ENCODE results near the gene LZTR1.

The LZTR1 gene

DNA sequence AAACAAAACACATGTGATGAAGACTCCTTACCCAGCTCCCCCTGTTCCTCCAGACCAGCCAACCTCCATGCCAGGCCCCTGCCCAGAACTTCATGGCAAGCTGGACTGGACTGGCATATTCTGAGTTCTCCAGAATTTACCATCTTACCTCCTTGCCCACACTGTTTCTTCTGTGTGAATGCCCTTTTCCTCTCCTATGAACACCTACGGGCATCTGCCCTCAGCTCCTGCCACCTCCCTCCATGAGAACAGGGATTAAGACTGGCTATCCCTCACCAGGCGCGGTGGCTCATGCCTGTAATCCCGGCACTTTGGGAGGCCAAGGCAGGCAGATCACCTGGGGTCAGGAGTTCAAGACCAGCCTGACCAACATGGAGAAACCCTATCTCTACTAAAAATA lies 21.5 kb upstream of the LZTR1 start:
- H3K27me3 ChIP-seq (ENCODE audit: control insufficient read depth, insufficient read depth, low read length): peaks cover 45% of the 10 kb centered on the region
- no peak overlapping the region for H3K9ac ChIP-seq (ENCODE audit: low read depth, low read length)
- no peaks in the 10 kb centered on the region for H3K9me3 ChIP-seq (ENCODE audit: control insufficient read depth, insufficient read depth, low read length)
- 0 out of 2 replicates have a peak, but pooled peaks cover 6% of the 10 kb centered on the region for H3K4me1 ChIP-seq (ENCODE audit: control insufficient read depth, insufficient read depth, low read length)
- H3K4me3 ChIP-seq (ENCODE audit: low read depth, low read length): no peak overlapping the region
- H3K36me3 ChIP-seq (ENCODE audit: control insufficient read depth, insufficient read depth, low read length): no peaks in the 10 kb centered on the region
- H3K27ac ChIP-seq (ENCODE audit: low read depth, low read length): no peak overlapping the region

GRCh38 chr22:20962491-20962945 lies 19.6 kb upstream of the LZTR1 start:
- H3K9ac ChIP-seq (ENCODE audit: low read depth, low read length): no peak overlapping the region
- peaks cover 55% of the 10 kb centered on the region for H3K27me3 ChIP-seq (ENCODE audit: control insufficient read depth, insufficient read depth, low read length)
- H3K4me3 ChIP-seq (ENCODE audit: low read depth, low read length): no peak overlapping the region

GRCh38 chr22:20963201-20964052 lies 18.7 kb upstream of the LZTR1 start:
- Histone ChIP-seq H3K9me3 (ENCODE audit: control insufficient read depth, insufficient read depth, low read length) (no peaks in the 10 kb centered on the region), H3K36me3 (ENCODE audit: control insufficient read depth, insufficient read depth, low read length) (no peaks in the 10 kb centered on the region), H3K4me1 (ENCODE audit: control insufficient read depth, insufficient read depth, low read length) (peaks cover 9% of the 10 kb centered on the region; the same call in 1 of the 2 replicates), H3K27ac (ENCODE audit: low read depth, low read length) (no peak overlapping the region), H3K27me3 (ENCODE audit: control insufficient read depth, insufficient read depth, low read length) (peaks cover 61% of the 10 kb centered on the region), H3K9ac (ENCODE audit: low read depth, low read length) (no peak overlapping the region), H3K4me3 (ENCODE audit: low read depth, low read length) (no peak overlapping the region)

More at GRCh38 chr22:20962491-20962945, 19.6 kb upstream of the LZTR1 start:
- Histone ChIP-seq H3K36me3 (ENCODE audit: control insufficient read depth, insufficient read depth, low read length) (no peaks in the 10 kb centered on the region), H3K9me3 (ENCODE audit: control insufficient read depth, insufficient read depth, low read length) (no peaks in the 10 kb centered on the region), H3K4me1 (ENCODE audit: control insufficient read depth, insufficient read depth, low read length) (peaks cover 5% of the 10 kb centered on the region; the same call in 1 of the 2 replicates), H3K27ac (ENCODE audit: low read depth, low read length) (no peak overlapping the region)

GRCh38 chr22:20964090-20964798 lies 17.9 kb upstream of the LZTR1 start:
- peaks cover 67% of the 10 kb centered on the region for H3K27me3 ChIP-seq (ENCODE audit: control insufficient read depth, insufficient read depth, low read length)

GRCh38 chr22:20964799-20965103 lies 17.3 kb upstream of the LZTR1 start:
- peaks cover 9% of the 10 kb centered on the region; the same call in 1 of the 2 replicates for H3K4me1 ChIP-seq (ENCODE audit: control insufficient read depth, insufficient read depth, low read length)
- peak overlapping the region; percentile 52 for H3K4me3 ChIP-seq (ENCODE audit: low read depth, low read length)
- no peaks in the 10 kb centered on the region for H3K36me3 ChIP-seq (ENCODE audit: control insufficient read depth, insufficient read depth, low read length)
- H3K9me3 ChIP-seq (ENCODE audit: control insufficient read depth, insufficient read depth, low read length): no peaks in the 10 kb centered on the region
- peaks cover 72% of the 10 kb centered on the region for H3K27me3 ChIP-seq (ENCODE audit: control insufficient read depth, insufficient read depth, low read length)
- no peak overlapping the region for H3K9ac ChIP-seq (ENCODE audit: low read depth, low read length)
- no peak overlapping the region for H3K27ac ChIP-seq (ENCODE audit: low read depth, low read length)

More at GRCh38 chr22:20964090-20964798, 17.9 kb upstream of the LZTR1 start:
- Histone ChIP-seq H3K4me3 (ENCODE audit: low read depth, low read length) (peak overlapping the region; percentile 52), H3K4me1 (ENCODE audit: control insufficient read depth, insufficient read depth, low read length) (peaks cover 9% of the 10 kb centered on the region; the same call in 1 of the 2 replicates), H3K9me3 (ENCODE audit: control insufficient read depth, insufficient read depth, low read length) (no peaks in the 10 kb centered on the region), H3K27ac (ENCODE audit: low read depth, low read length) (no peak overlapping the region), H3K9ac (ENCODE audit: low read depth, low read length) (no peak overlapping the region), H3K36me3 (ENCODE audit: control insufficient read depth, insufficient read depth, low read length) (no peaks in the 10 kb centered on the region)

GRCh38 chr22:20965104-20965887 lies 16.8 kb upstream of the LZTR1 start:
- no peaks in the 10 kb centered on the region for H3K9me3 ChIP-seq (ENCODE audit: control insufficient read depth, insufficient read depth, low read length)
- no peak overlapping the region for H3K27ac ChIP-seq (ENCODE audit: low read depth, low read length)
- H3K36me3 ChIP-seq (ENCODE audit: control insufficient read depth, insufficient read depth, low read length): no peaks in the 10 kb centered on the region
- peaks cover 9% of the 10 kb centered on the region; the same call in 1 of the 2 replicates for H3K4me1 ChIP-seq (ENCODE audit: control insufficient read depth, insufficient read depth, low read length)
- no peak overlapping the region for H3K9ac ChIP-seq (ENCODE audit: low read depth, low read length)
- peaks cover 78% of the 10 kb centered on the region for H3K27me3 ChIP-seq (ENCODE audit: control insufficient read depth, insufficient read depth, low read length)
- peak overlapping the region; percentile 52; the same call in 1 of the 2 replicates for H3K4me3 ChIP-seq (ENCODE audit: low read depth, low read length)

DNA sequence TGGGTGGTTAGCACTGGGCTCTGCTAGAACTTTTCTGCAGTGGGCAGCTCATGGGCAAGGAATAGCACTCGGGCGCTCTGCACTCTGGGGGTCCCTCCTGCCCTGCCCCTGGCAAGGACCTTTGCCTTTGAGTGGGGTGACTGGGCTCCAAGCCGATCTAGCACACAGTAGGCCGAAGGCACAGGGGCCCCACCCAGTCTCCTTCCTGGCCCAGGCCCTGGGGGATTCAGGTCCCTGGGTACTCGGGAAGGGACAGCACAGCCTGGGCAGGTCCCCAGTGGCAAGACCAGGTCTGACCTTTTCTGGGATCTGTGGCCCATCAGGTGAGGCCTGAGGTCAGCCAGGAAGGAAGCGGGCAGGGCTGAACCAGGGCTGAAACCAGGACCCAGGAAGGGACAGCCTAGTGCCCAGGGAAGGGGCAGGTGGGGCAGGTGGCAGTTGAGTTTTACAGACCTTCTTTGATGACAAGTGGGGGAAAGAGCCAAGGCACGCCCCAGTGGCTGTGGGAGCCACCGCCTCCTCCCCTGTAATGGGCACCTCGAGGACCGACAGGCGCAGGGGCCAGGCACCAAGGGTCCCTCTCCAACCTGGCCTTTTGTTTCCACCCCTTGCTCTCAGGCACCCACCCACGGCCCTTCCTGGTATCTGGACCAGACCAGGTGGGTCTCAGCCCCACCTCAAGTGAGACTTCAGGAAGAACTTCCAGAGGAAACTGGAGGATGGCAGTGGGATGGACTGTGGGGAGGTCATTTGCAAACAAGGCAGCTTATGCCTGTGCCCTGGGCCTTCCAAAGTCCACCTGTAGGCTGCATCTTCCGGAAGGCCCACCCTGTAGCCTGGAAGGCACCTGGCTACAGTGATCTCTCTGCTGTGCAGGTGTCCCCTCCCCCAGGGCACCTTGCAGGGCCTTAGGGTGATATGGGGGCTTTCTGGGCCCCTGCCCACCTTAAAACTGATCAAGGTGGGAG lies 15.9 kb upstream of the LZTR1 start:
- H3K9me3 ChIP-seq (ENCODE audit: control insufficient read depth, insufficient read depth, low read length): no peaks in the 10 kb centered on the region
- H3K27ac ChIP-seq (ENCODE audit: low read depth, low read length): no peak overlapping the region
- peaks cover 9% of the 10 kb centered on the region; the same call in 1 of the 2 replicates for H3K4me1 ChIP-seq (ENCODE audit: control insufficient read depth, insufficient read depth, low read length)
- peaks cover 83% of the 10 kb centered on the region for H3K27me3 ChIP-seq (ENCODE audit: control insufficient read depth, insufficient read depth, low read length)
- no peaks in the 10 kb centered on the region for H3K36me3 ChIP-seq (ENCODE audit: control insufficient read depth, insufficient read depth, low read length)
- no peak overlapping the region for H3K4me3 ChIP-seq (ENCODE audit: low read depth, low read length)
- no peak overlapping the region for H3K9ac ChIP-seq (ENCODE audit: low read depth, low read length)

- no peak within 1 kb of the TSS for H3K27ac ChIP-seq (ENCODE audit: low read depth, low read length)
- H3K27me3 ChIP-seq (ENCODE audit: control insufficient read depth, insufficient read depth, low read length): peaks cover 90% of the 10 kb centered on the region
- peaks cover 9% of the 10 kb centered on the region; the same call in 1 of the 2 replicates for H3K4me1 ChIP-seq (ENCODE audit: control insufficient read depth, insufficient read depth, low read length)
- H3K36me3 ChIP-seq (ENCODE audit: control insufficient read depth, insufficient read depth, low read length): no peaks in the 10 kb centered on the region
- no peaks in the 10 kb centered on the region for H3K9me3 ChIP-seq (ENCODE audit: control insufficient read depth, insufficient read depth, low read length)
- no peak within 1 kb of the TSS for H3K9ac ChIP-seq (ENCODE audit: low read depth, low read length)
- peak within 1 kb of the TSS; percentile 24; the same call in 1 of the 2 replicates for H3K4me3 ChIP-seq (ENCODE audit: low read depth, low read length)
These were observed 15.0 kb upstream of the LZTR1 start, which contains the start of gene AIFM3 for GRCh38 chr22:20966883-20967696. AIFM3 (plus strand) TSS chr22:20967255; CDS start chr22:20967945, 690 bp downstream.

DNA sequence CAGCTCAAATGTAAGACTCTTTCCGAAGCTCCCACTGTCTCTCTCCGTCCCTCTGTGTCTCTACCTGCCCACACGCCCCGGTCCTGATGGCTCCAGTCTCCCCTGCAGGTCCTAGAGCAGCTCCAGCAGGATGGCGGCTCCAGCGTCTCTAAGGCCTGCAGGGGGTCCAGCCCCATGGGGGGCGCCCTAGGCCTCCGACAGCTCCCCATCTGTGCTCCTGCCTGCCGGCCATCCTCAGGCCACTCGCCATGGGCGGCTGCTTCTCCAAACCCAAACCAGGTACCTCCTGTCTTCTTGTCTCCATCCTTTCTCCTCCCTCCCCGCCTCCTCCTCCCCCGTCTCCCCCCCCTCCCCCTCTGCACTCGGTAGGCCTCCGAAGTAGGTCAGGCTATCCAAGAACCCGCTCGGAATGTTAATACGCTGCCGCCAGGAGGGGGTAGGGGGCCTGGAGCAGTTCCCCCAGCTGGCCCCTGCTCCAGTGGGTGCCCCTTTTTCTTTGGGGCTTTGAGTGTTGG lies 14.3 kb upstream of the LZTR1 start:
- H3K4me3 ChIP-seq (ENCODE audit: low read depth, low read length): peak overlapping the region; percentile 24; the same call in 1 of the 2 replicates

More for the DNA sequence above, 14.3 kb upstream of the LZTR1 start:
- no peak overlapping the region for H3K27ac ChIP-seq (ENCODE audit: low read depth, low read length)
- H3K27me3 ChIP-seq (ENCODE audit: control insufficient read depth, insufficient read depth, low read length): peaks cover 88% of the 10 kb centered on the region
- H3K9ac ChIP-seq (ENCODE audit: low read depth, low read length): no peak overlapping the region
- no peaks in the 10 kb centered on the region for H3K9me3 ChIP-seq (ENCODE audit: control insufficient read depth, insufficient read depth, low read length)
- H3K36me3 ChIP-seq (ENCODE audit: control insufficient read depth, insufficient read depth, low read length): no peaks in the 10 kb centered on the region
- H3K4me1 ChIP-seq (ENCODE audit: control insufficient read depth, insufficient read depth, low read length): peaks cover 9% of the 10 kb centered on the region; the same call in 1 of the 2 replicates
